Skeletal muscle satellite cell (primary cell): ENCODE data around the gene TMPRSS6.

Source experiments
- H3K27me3 ChIP-seq: 2 replicates; pipeline ENCODE4 v1.7.0; 2013; ENCODE audit warnings: low read length; ENCODE audit not compliant: control insufficient read depth, insufficient read depth
- H3K36me3 ChIP-seq: 2 replicates; pipeline ENCODE4 v1.7.0; 2013; ENCODE audit warnings: mild to moderate bottlenecking, control low read depth, low read length; ENCODE audit not compliant: insufficient read depth
- H3K4me1 ChIP-seq: 2 replicates; pipeline ENCODE4 v1.7.0; 2013; ENCODE audit warnings: low read length; ENCODE audit not compliant: control insufficient read depth, insufficient read depth
- H3K4me2 ChIP-seq: 2 replicates; pipeline ENCODE4 v1.7.0; 2013; ENCODE audit warnings: mild to moderate bottlenecking, low read length
- H3K4me3 ChIP-seq: 2 replicates; pipeline ENCODE4 v1.7.0; 2013; ENCODE audit warnings: low read length
- H3K9ac ChIP-seq: 2 replicates; pipeline ENCODE4 v1.7.0; 2013; ENCODE audit warnings: mild to moderate bottlenecking, low read depth, low read length, moderate library complexity
- H3K9me3 ChIP-seq: replicated peaks from 2 replicates; pipeline ENCODE4 v1.7.0; 2013; ENCODE audit warnings: mild to moderate bottlenecking, control low read depth, low read length

The TMPRSS6 gene

DNA sequence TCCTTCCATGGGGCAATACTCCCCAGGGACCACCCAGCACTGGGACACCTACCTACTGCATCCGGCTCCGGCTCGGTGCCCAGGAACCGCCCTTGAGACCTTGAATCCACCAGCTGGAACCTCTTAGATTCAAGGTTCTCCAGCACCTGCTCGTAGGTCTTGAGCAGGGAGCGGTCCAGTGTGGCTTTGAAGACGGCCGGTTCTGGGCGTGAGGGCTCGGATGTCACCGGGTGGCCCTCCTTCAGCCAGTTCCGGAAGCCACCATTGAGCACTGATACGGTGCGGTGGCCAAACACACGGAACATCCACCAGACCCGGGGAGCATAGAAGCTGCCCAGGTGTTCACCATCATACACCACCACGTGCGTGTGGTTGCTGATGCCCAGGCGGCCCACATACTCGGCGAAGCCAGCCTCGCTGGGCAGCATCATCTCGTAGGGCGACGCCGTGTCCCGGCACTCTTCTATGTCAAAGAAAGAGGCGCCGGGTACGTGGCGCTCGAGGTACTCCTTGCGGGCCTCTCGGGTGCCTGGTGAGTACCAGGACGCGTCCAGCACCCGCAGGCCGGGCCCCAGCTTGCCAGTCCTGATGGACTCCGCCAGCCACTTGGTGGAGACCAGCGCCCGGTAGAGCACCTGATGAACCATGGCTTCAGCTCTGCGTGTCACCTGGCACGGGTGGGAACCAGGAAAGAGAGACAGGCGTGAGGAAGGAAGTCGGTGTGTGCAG, 91.3 kb downstream of the TMPRSS6 start:
- H3K4me1 ChIP-seq, result peaks cover 14% of the 10 kb centered on the region
- peak overlapping the region; percentile 99 for H3K4me2 ChIP-seq
- H3K36me3 ChIP-seq, result peaks cover 6% of the 10 kb centered on the region
- H3K9ac ChIP-seq, result peak overlapping the region; percentile 92
- peak overlapping the region; percentile 77 for H3K4me3 ChIP-seq
- H3K9me3 ChIP-seq, result no peaks in the 10 kb centered on the region
- H3K27me3 ChIP-seq, result no peaks in the 10 kb centered on the region

DNA sequence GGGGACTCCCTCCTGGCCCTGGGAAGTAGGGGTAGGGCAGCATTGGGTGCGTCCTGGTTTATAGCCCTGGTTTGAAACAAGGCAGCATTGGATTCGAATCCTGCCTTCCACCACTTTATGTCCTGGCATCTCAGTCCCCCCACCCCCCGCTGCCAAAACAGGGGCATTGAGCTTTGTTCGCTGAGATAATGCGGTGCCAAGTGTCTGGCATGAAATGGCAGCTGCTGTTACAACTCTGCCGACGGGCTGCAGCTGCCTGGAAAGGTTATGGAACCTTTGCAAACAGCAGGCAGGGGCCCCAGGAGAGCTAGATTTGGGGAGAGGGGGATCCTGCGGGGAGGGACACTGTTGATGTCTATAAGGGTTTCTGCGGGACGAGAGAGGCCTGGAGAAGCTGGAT, 92.2 kb downstream of the TMPRSS6 start:
- H3K4me3 ChIP-seq, result no peak overlapping the region
- H3K9ac ChIP-seq, result no peak overlapping the region

DNA sequence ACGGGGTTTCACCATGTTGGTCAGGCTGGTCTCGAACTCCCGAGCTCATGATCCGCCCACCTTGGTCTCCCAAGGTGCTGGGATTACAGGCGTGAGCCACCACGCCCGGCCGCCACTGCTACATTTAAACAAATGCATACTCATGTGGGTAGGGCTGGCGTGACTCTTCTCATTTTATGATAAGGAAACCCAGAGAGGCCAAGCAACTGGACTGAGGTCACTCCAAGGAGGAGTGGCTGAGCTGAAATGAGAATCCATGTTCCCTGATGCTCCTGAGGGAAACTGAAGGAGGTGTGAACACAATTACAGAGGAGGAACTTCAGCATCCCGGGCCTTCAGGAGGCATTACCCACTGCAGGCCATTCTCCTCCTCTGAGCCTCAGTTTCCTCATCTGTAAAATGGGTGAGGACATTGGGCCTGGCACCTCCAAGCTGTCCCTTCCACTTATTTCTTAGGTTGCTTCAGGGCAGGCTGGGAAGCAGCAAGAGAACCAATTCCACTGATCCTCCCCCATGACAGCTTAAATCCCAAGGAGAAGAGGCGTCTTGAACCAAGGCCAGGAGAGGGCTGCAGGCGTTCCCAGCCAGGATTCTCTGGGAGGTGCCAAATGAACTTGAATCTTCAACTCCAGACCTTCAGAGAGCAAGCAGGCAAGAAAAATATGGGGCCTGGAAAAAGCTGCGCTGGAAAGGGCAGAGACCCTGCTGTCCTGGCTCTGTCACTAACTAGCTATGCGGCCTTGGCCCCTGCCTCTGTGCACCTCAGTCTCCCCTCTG, 93.2 kb downstream of the TMPRSS6 start:
- H3K9me3 ChIP-seq, result no peaks in the 10 kb centered on the region
- no peak overlapping the region for H3K9ac ChIP-seq
- H3K4me1 ChIP-seq, result peaks cover 20% of the 10 kb centered on the region
- H3K36me3 ChIP-seq, result peaks cover 6% of the 10 kb centered on the region
- no peak overlapping the region for H3K4me2 ChIP-seq
- no peak overlapping the region for H3K4me3 ChIP-seq
- no peaks in the 10 kb centered on the region for H3K27me3 ChIP-seq

More for the DNA sequence above, 92.2 kb downstream of the TMPRSS6 start:
- Histone ChIP-seq H3K4me1 (peaks cover 16% of the 10 kb centered on the region), H3K36me3 (peaks cover 6% of the 10 kb centered on the region), H3K27me3 (no peaks in the 10 kb centered on the region), H3K4me2 (peak overlapping the region; percentile 99), H3K9me3 (no peaks in the 10 kb centered on the region)

DNA sequence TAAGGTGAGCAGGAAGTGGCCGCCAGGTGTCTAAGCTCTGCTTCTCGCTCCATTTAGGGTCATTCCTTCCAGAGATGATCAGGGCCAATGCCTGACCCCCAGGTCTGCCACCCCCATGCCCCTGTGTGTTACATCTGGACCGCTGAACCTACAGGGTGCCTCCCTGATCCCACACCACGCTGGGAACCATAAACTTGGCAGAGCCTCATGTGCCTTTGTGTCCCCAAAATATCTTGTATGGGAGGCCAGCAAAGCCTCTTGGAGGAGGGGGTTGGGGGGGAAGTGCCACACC, 94.0 kb downstream of the TMPRSS6 start:
- H3K36me3 ChIP-seq, result peaks cover 6% of the 10 kb centered on the region
- H3K4me2 ChIP-seq, result no peak overlapping the region
- no peak overlapping the region for H3K9ac ChIP-seq
- H3K27me3 ChIP-seq, result no peaks in the 10 kb centered on the region
- no peak overlapping the region for H3K4me3 ChIP-seq
- peaks cover 20% of the 10 kb centered on the region for H3K4me1 ChIP-seq
- H3K9me3 ChIP-seq, result no peaks in the 10 kb centered on the region
